DMS53 treated with DMSO at 0.1 percent for 48 hours (cell line): Measurements from ENCODE around the gene GLRB.
"Not testable (repeated sequence)": the region's sequence is repeated elsewhere in the genome, so short reads cannot be mapped to it uniquely, and the experiment has no call there.

Experiments
- DNase-seq: peaks from one replicate; lab custom pipeline; 2025; ENCODE audit not compliant: unreplicated experiment; lab: John Stamatoyannopoulos, UW

The GLRB gene

GRCh38 chr4:157075811-157076577 lies at the start of gene GLRB:
Gene GLRB, plus strand, starts transcription at chr4:157076150. Its CDS starts 1,875 bp downstream, at chr4:157078025.
- DNase-seq = peak; percentile 2

GRCh38 chr4:157035471-157035870 lies 40.5 kb upstream of the GLRB start:
- no peak for DNase-seq

GRCh38 chr4:157040405-157040804 lies 35.5 kb upstream of the GLRB start:
- DNase-seq = no peak

- DNase-seq = no peak
These were observed 32.8 kb upstream of the GLRB start for GRCh38 chr4:157043131-157043530.

GRCh38 chr4:157045507-157046127 lies 30.3 kb upstream of the GLRB start:
- DNase-seq = peak; percentile 34

- no peak for DNase-seq
These were observed 27.7 kb upstream of the GLRB start for GRCh38 chr4:157048248-157048647.

- no peak for DNase-seq
These were observed 25.4 kb upstream of the GLRB start for GRCh38 chr4:157050561-157050960.

GRCh38 chr4:157052429-157053040 lies 23.4 kb upstream of the GLRB start:
- DNase-seq = no peak

GRCh38 chr4:157057218-157057617 lies 18.7 kb upstream of the GLRB start:
- no peak for DNase-seq

- not testable (repeated sequence) for DNase-seq
These were observed 17.1 kb upstream of the GLRB start for GRCh38 chr4:157058899-157059298.

GRCh38 chr4:157072002-157072401 lies 3.9 kb upstream of the GLRB start:
- DNase-seq = no peak

- DNase-seq = no peak
These were observed 549 bp upstream of the GLRB start for GRCh38 chr4:157075401-157075800.

- DNase-seq = peak; percentile 21
These were observed 613 bp downstream of the GLRB start for GRCh38 chr4:157076578-157076947.

GRCh38 chr4:157079441-157079840 lies 3.5 kb downstream of the GLRB start:
- DNase-seq = no peak

GRCh38 chr4:157080605-157081004 lies 4.7 kb downstream of the GLRB start:
- DNase-seq = no peak

GRCh38 chr4:157095716-157096115 lies 19.8 kb downstream of the GLRB start:
- no peak for DNase-seq

GRCh38 chr4:157096439-157096838 lies 20.5 kb downstream of the GLRB start:
- DNase-seq = no peak

- DNase-seq = no peak
These were observed 23.6 kb downstream of the GLRB start for GRCh38 chr4:157099506-157099905.

- DNase-seq = no peak
These were observed 28.6 kb downstream of the GLRB start for GRCh38 chr4:157104541-157104940.

- no peak for DNase-seq
These were observed 38.7 kb downstream of the GLRB start for GRCh38 chr4:157114671-157115070.

GRCh38 chr4:157115613-157116335 lies 39.8 kb downstream of the GLRB start:
- DNase-seq = no peak

- no peak for DNase-seq
These were observed 45.5 kb downstream of the GLRB start for GRCh38 chr4:157121401-157121800.
